ENCODE measurements around the gene GSK3B. TPM values are rescaled to one million over a fixed set of nuclear protein-coding genes. Genes with fewer than 3 reads are reported as not detected.

Gene GSK3B
- total RNA-seq, 2 donors from 2014 or later, result 36.7 to 47.9 TPM

DNA sequence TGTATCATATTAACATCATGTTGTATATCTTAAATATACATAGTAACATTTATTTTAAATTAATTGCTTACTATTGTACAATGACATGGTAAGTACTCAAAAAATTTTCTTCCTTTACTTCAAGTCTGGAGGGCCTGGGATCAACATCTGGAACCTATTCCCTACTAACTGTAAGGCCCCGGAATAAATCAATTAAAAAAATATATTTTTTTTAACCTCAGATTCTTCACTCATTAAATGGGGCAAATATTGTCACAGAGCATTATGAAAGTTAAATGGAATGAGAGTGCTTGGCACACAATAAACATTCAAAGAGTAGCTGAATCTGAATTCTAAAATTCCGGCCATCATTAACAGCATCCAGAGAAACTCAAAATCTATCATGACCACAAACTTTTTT is 16.5 kb downstream of the GSK3B start:
- Histone ChIP-seq H3K27ac (no peak overlapping the region), H3K27me3 (replicated peaks; ENCODE audit: insufficient read depth) (no peaks in the 10 kb centered on the region), H3K4me1 (replicated peaks) (no peaks in the 10 kb centered on the region), H3K9me3 (no peaks in the 10 kb centered on the region), H3K36me3 (no peaks in the 10 kb centered on the region), H3K4me3 (no peak overlapping the region)
- whole genome bisulfite sequencing, result 58% methylated on average over 2 of the region's 2 CpGs
- DNase-seq (ENCODE audit: low spot score), result no peak
- TF ChIP-seq POLR2A (IDR thresholded peaks at IDR 0.05), result no peak
- no peak for TF ChIP-seq POLR2AphosphoS5 (IDR thresholded peaks at IDR 0.05)
- TF ChIP-seq, protein P1, sequence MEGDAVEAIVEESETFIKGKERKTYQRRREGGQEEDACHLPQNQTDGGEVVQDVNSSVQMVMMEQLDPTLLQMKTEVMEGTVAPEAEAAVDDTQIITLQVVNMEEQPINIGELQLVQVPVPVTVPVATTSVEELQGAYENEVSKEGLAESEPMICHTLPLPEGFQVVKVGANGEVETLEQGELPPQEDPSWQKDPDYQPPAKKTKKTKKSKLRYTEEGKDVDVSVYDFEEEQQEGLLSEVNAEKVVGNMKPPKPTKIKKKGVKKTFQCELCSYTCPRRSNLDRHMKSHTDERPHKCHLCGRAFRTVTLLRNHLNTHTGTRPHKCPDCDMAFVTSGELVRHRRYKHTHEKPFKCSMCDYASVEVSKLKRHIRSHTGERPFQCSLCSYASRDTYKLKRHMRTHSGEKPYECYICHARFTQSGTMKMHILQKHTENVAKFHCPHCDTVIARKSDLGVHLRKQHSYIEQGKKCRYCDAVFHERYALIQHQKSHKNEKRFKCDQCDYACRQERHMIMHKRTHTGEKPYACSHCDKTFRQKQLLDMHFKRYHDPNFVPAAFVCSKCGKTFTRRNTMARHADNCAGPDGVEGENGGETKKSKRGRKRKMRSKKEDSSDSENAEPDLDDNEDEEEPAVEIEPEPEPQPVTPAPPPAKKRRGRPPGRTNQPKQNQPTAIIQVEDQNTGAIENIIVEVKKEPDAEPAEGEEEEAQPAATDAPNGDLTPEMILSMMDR (IDR thresholded peaks at IDR 0.05), result no peak
- intact Hi-C loops (cut with DNase I), result no loop called here

DNA sequence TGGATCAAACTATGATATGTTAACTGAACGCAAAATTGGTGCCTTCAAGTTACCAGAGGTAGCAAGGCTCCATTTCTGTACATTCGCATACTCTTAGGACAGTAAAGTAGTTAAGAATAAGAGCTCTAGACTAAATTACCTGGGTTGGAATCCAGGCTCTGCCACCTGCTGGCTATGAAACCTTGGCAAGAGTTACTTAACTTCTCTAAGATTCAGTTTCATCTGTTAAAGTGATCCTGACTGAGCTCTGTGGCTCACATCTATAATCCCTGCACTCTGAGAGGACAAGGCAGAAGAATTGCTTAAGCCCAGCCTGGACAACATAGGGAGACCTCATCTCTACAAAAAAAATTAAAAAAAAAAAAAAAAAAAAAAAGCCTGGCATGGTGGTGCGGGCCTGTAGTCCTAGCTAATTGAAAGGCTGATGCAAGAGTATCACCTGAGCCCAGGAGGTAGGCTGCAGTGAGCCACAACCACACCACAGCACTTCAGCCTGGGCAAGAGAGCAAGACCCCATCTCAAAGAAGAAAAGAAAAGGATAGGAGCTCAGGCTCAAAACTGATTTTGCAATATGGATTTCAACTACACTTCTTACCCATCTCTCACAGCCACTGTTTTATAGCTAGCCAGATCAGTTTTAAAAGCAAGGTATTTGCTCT is 21.3 kb downstream of the GSK3B start:
- Histone ChIP-seq H3K27me3 (replicated peaks; ENCODE audit: insufficient read depth) (no peaks in the 10 kb centered on the region), H3K9me3 (no peaks in the 10 kb centered on the region), H3K4me1 (replicated peaks) (no peaks in the 10 kb centered on the region), H3K36me3 (no peaks in the 10 kb centered on the region), H3K4me3 (no peak overlapping the region), H3K27ac (no peak overlapping the region)
- intact Hi-C loops (cut with DNase I), result no loop called here
- no peak for DNase-seq (ENCODE audit: low spot score)
- TF ChIP-seq, protein P1 (IDR thresholded peaks at IDR 0.05), result no peak
- TF ChIP-seq POLR2A (IDR thresholded peaks at IDR 0.05) (no peak), POLR2AphosphoS5 (IDR thresholded peaks at IDR 0.05) (no peak)
- WGBS, result 93% methylated on average over 3 of the region's 3 CpGs

DNA sequence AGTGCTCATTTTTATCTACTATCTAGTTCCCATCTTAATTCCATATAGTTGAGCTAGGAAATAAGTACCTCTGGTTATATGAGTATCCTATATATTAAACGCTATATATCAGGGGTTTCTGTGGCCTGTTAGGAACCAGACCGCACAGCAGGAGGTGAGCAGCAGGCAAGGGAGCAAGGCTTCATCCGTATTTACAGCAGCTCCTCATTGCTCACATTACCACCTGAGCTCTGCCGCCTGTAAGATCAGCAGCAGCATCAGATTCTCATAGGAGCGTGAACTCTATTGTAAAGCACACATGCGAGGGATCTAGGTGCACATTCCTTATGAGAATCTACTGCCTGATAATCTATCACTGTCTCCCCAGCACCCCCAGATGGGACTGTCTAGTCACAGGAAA is 23.0 kb downstream of the GSK3B start:
- intact Hi-C loops (cut with DNase I), result no loop called here
- Histone ChIP-seq H3K27ac (no peak overlapping the region), H3K9me3 (no peaks in the 10 kb centered on the region), H3K36me3 (no peaks in the 10 kb centered on the region), H3K4me1 (replicated peaks) (no peaks in the 10 kb centered on the region), H3K27me3 (replicated peaks; ENCODE audit: insufficient read depth) (no peaks in the 10 kb centered on the region), H3K4me3 (no peak overlapping the region)
- 95% methylated on average over 6 of the region's 6 CpGs for WGBS
- no peak for TF ChIP-seq POLR2AphosphoS5 (IDR thresholded peaks at IDR 0.05)
- TF ChIP-seq POLR2A (IDR thresholded peaks at IDR 0.05), result no peak
- TF ChIP-seq, protein P1 (IDR thresholded peaks at IDR 0.05), result no peak
- DNase-seq (ENCODE audit: low spot score), result no peak

DNA sequence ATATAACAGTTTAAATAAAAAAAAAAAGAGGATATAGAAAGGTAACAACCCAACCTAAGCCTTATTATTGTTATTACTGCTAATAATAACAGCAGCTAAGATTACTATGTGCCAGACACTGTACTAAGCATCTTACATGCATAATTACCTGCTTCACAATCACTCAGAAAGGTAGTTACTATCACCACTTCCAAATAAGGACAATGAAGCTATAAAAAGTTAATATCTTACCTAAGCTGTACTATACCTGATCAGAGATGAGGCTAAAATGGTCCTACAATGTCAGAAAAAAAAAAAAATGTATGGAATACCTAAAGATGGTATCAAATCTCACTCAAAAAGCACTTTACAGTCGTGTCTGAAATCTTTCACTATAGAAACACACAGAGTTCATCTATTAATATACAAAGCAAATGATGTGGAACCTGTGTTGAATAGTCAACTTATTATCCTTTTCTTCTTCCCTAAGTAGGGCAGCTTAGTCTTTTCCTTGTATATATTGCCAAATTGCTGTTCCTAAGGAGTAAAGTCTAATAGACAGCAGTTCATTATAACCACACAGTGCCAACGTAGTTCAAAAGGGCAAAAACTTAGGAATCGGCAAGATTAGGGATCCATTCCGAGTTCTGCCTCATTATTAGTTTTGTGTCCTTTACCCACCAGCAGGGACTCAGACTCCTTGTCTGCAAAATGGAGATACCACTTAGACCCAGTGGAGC is 23.8 kb downstream of the GSK3B start:
- no peaks in the 10 kb centered on the region for H3K27me3 ChIP-seq (replicated peaks; ENCODE audit: insufficient read depth)
- H3K4me3 ChIP-seq, result no peak overlapping the region
- TF ChIP-seq POLR2A (IDR thresholded peaks at IDR 0.05) (no peak), POLR2AphosphoS5 (IDR thresholded peaks at IDR 0.05) (no peak)
- TF ChIP-seq, protein P1 (IDR thresholded peaks at IDR 0.05), result no peak
- WGBS, result 80% methylated on average over 4 of the region's 4 CpGs
- no peaks in the 10 kb centered on the region for H3K4me1 ChIP-seq (replicated peaks)
- DNase-seq (ENCODE audit: low spot score), result no peak
- H3K9me3 ChIP-seq, result no peaks in the 10 kb centered on the region
- intact Hi-C loops (cut with DNase I), result no loop called here
- no peaks in the 10 kb centered on the region for H3K36me3 ChIP-seq
- H3K27ac ChIP-seq, result no peak overlapping the region

DNA sequence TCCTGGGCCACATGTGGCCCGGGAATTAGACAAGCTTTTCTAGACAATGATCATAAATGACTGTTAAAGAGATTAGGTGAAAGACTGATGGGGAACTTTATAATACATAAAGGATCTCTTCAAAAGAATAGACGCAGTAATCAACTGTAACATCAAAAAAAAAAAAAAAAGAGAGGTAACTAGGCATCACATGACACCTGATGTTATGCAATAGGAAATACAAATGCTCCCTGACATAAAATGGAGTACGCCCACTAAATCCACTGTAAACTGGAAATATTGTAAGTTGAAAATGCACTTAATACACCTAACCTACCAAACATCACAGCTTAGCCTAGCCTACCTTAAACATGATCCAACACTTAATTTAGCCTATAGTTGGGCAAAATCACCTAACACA is 27.2 kb downstream of the GSK3B start:
- no peak for DNase-seq (ENCODE audit: low spot score)
- Histone ChIP-seq H3K4me1 (replicated peaks) (no peaks in the 10 kb centered on the region), H3K4me3 (no peak overlapping the region), H3K27me3 (replicated peaks; ENCODE audit: insufficient read depth) (no peaks in the 10 kb centered on the region), H3K27ac (no peak overlapping the region), H3K36me3 (no peaks in the 10 kb centered on the region), H3K9me3 (no peaks in the 10 kb centered on the region)
- no peak for TF ChIP-seq POLR2A (IDR thresholded peaks at IDR 0.05)
- no peak for TF ChIP-seq POLR2AphosphoS5 (IDR thresholded peaks at IDR 0.05)
- TF ChIP-seq, protein P1 (IDR thresholded peaks at IDR 0.05), result no peak
- WGBS, result 78% methylated on average over 3 of the region's 3 CpGs
- intact Hi-C loops (cut with DNase I), result no loop called here

Data from prostate gland (tissue), 2 donors.